Liver (tissue), 9 donors: ENCODE results near the gene ALDOA. TPM values are rescaled to one million over a fixed set of nuclear protein-coding genes. Genes with fewer than 3 reads are reported as not detected.

Experiments used
- DNase-seq: peaks from one replicate; pipeline ENCODE4 v3.0.0-alpha.2; 2017; ENCODE audit warnings: low spot score
- H3K27ac ChIP-seq, 2 donors: one replicate each; pipeline ENCODE4 v1.7.0; 2013; ENCODE audit warnings: inconsistent platforms in 2 of 2, low read length in 2 of 2, control low read depth in 1 of 2, low read depth in 1 of 2, mild to moderate bottlenecking in 1 of 2
- H3K27me3 ChIP-seq, 4 donors: one replicate each; pipeline versions ENCODE4 v1.6.1 to v1.7.0; 2013; ENCODE audit warnings: low read length in 3 of 4, inconsistent platforms in 1 of 4, mild to moderate bottlenecking in 1 of 4, moderate library complexity in 1 of 4; ENCODE audit not compliant: control insufficient read depth in 4 of 4, insufficient read depth in 4 of 4
- H3K36me3 ChIP-seq, 4 donors: one replicate each; pipeline versions ENCODE4 v1.6.1 to v1.7.0; 2013; ENCODE audit warnings: low read length in 3 of 4, mild to moderate bottlenecking in 3 of 4, low read depth in 1 of 4, moderate library complexity in 1 of 4; ENCODE audit not compliant: control insufficient read depth in 4 of 4, insufficient read depth in 3 of 4
- H3K4me1 ChIP-seq, 4 donors: one replicate each; pipeline versions ENCODE4 v1.6.1 to v1.7.0; 2013; ENCODE audit warnings: low read length in 3 of 4, mild to moderate bottlenecking in 3 of 4, moderate library complexity in 1 of 4; ENCODE audit not compliant: control insufficient read depth in 4 of 4, insufficient read depth in 4 of 4
- H3K4me3 ChIP-seq, 3 donors: one replicate each; pipeline versions ENCODE4 v1.6.1 to v1.7.0; 2013; ENCODE audit warnings: low read length in 3 of 3, control low read depth in 1 of 3, low read depth in 1 of 3, mild to moderate bottlenecking in 1 of 3
- H3K9ac ChIP-seq, 2 donors: one replicate each; pipeline ENCODE4 v1.7.0; 2013; ENCODE audit warnings: low read length in 2 of 2, mild to moderate bottlenecking in 2 of 2, moderate library complexity in 2 of 2, control low read depth in 1 of 2, low read depth in 1 of 2
- H3K9me3 ChIP-seq, 4 donors: one replicate each; pipeline versions ENCODE4 v1.6.1 to v1.7.0; 2013; ENCODE audit warnings: low read length in 3 of 4; ENCODE audit not compliant: control insufficient read depth in 4 of 4
- EGR1 ChIP-seq, 2 donors: IDR thresholded peaks; 2 replicates each; pipeline ENCODE4 v1.6.1; 2016 to 2018; ENCODE audit warnings: antibody characterized with exemption in 2 of 2, low read depth in 2 of 2
- FOXA1 ChIP-seq: IDR thresholded peaks from 2 replicates; pipeline ENCODE4 v1.6.1; 2016; ENCODE audit warnings: antibody characterized with exemption
- FOXA2 ChIP-seq: IDR thresholded peaks from 2 replicates; pipeline ENCODE4 v1.6.1; 2016; ENCODE audit warnings: antibody characterized with exemption
- GABPA ChIP-seq, 2 donors: IDR thresholded peaks in 1 of 2; conservative IDR thresholded peaks in 1 of 2; 2 replicates each; pipeline ENCODE4 v1.6.1; 2016; ENCODE audit warnings: antibody characterized with exemption in 2 of 2, mild to moderate bottlenecking in 1 of 2, moderate library complexity in 1 of 2
- HNF4A ChIP-seq, 2 donors: conservative IDR thresholded peaks; 2 replicates each; pipeline ENCODE4 v1.6.1; 2016; ENCODE audit warnings: antibody characterized with exemption in 2 of 2, mild to moderate bottlenecking in 2 of 2
- HNF4G ChIP-seq: IDR thresholded peaks from 2 replicates; pipeline ENCODE4 v1.6.1; 2016; ENCODE audit warnings: antibody characterized with exemption
- JUND ChIP-seq, 2 donors: IDR thresholded peaks; 2 replicates each; pipeline ENCODE4 v1.6.1; 2016; ENCODE audit warnings: antibody characterized with exemption in 2 of 2
- NR2F2 ChIP-seq: IDR thresholded peaks from 2 replicates; pipeline ENCODE4 v1.6.1; 2016; ENCODE audit warnings: antibody characterized with exemption
- REST ChIP-seq: IDR thresholded peaks from 2 replicates; pipeline ENCODE4 v1.6.1; 2016; ENCODE audit warnings: antibody characterized with exemption, mild to moderate bottlenecking
- RXRA ChIP-seq, 2 donors: IDR thresholded peaks; 2 replicates each; pipeline ENCODE4 v1.6.1; 2017 to 2018; ENCODE audit warnings: antibody characterized with exemption in 2 of 2, mild to moderate bottlenecking in 1 of 2
- SP1 ChIP-seq: IDR thresholded peaks from 2 replicates; pipeline ENCODE4 v1.6.1; 2018; ENCODE audit warnings: antibody characterized with exemption, mild to moderate bottlenecking
- TAF1 ChIP-seq: conservative IDR thresholded peaks from 2 replicates; pipeline ENCODE4 v1.6.1; 2016; ENCODE audit warnings: antibody characterized with exemption, mild to moderate bottlenecking
- YY1 ChIP-seq: IDR thresholded peaks from 2 replicates; pipeline ENCODE4 v1.6.1; 2016; ENCODE audit warnings: antibody characterized with exemption, mild to moderate bottlenecking
- WGBS: extraction: QIAGEN DNeasy Blood & Tissue Kit; methylation state at CpG from one replicate; pipeline ENCODE4 v1.1.7; 2013; 5-methylcytosine and 5-hydroxymethylcytosine counted together
- polyA plus RNA-seq, 2 donors: library from polyadenylated mRNA; stranded (reverse) in 1 of 2; unstranded in 1 of 2; fragments of 200-250 nt in 1 of 2; fragments of >200 nt in 1 of 2; fragmentation: Nextera tagmentation in 1 of 2; extraction: Ambion mirVana in 1 of 2; gene quantifications; one replicate each; pipeline versions ENCODE4 v1.2.1 to v1.2.3, GENCODE V29; 2013 to 2015
- total RNA-seq, 2 donors: library from RNA; depleted of rRNA; stranded (reverse); fragments of >200 nt; gene quantifications; one replicate each; pipeline ENCODE4 v1.2.3, GENCODE V29; 2014
- TF ChIP-seq, protein P1 (sequence below): fragments of 150-350 bp; IDR thresholded peaks from 2 replicates; pipeline ENCODE4 v1.5.1; 2017; ENCODE audit warnings: improper control_type of control experiment, low read depth, low read length; ENCODE audit not compliant: missing input control
- TF ChIP-seq, protein P2 (sequence below): IDR thresholded peaks from 2 replicates; pipeline ENCODE4 v1.6.1; 2016; ENCODE audit warnings: antibody characterized with exemption
- donor health status: healthy.
- donor health status: healthy.
- donor health status: healthy.
- donor health status: healthy.
- donor health status: healthy.

Gene ALDOA
- total and polyA plus RNA-seq, 4 donors: 96.8 to 251 (median 121) TPM

GRCh38 chr16:30027588-30028437, 37.7 kb upstream of the ALDOA start:
- H3K36me3 ChIP-seq: no peaks in the 10 kb centered on the region
- H3K4me3 ChIP-seq: no peak overlapping the region
- TF ChIP-seq SP1: no peak
- no peak for TF ChIP-seq HNF4A (conservative IDR thresholded peaks at IDR 0.05)
- TF ChIP-seq, protein P1, sequence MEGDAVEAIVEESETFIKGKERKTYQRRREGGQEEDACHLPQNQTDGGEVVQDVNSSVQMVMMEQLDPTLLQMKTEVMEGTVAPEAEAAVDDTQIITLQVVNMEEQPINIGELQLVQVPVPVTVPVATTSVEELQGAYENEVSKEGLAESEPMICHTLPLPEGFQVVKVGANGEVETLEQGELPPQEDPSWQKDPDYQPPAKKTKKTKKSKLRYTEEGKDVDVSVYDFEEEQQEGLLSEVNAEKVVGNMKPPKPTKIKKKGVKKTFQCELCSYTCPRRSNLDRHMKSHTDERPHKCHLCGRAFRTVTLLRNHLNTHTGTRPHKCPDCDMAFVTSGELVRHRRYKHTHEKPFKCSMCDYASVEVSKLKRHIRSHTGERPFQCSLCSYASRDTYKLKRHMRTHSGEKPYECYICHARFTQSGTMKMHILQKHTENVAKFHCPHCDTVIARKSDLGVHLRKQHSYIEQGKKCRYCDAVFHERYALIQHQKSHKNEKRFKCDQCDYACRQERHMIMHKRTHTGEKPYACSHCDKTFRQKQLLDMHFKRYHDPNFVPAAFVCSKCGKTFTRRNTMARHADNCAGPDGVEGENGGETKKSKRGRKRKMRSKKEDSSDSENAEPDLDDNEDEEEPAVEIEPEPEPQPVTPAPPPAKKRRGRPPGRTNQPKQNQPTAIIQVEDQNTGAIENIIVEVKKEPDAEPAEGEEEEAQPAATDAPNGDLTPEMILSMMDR: no peak
- no peak for TF ChIP-seq EGR1 (IDR thresholded peaks at IDR 0.05; ENCODE audit: low read depth in 2 of 2)
- TF ChIP-seq YY1: no peak
- TF ChIP-seq, protein P2, sequence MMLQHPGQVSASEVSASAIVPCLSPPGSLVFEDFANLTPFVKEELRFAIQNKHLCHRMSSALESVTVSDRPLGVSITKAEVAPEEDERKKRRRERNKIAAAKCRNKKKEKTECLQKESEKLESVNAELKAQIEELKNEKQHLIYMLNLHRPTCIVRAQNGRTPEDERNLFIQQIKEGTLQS: no peak
- H3K27ac ChIP-seq: no peak overlapping the region
- DNase-seq: no peak
- no peaks in the 10 kb centered on the region for H3K9me3 ChIP-seq
- H3K9ac ChIP-seq: no peak overlapping the region
- H3K4me1 ChIP-seq: no peaks in the 10 kb centered on the region
- peaks cover 0 to 2% (median under 1%) of the 10 kb centered on the region in 4 donors for H3K27me3 ChIP-seq
- WGBS: 52% methylated on average over 13 of the region's 13 CpGs

DNA sequence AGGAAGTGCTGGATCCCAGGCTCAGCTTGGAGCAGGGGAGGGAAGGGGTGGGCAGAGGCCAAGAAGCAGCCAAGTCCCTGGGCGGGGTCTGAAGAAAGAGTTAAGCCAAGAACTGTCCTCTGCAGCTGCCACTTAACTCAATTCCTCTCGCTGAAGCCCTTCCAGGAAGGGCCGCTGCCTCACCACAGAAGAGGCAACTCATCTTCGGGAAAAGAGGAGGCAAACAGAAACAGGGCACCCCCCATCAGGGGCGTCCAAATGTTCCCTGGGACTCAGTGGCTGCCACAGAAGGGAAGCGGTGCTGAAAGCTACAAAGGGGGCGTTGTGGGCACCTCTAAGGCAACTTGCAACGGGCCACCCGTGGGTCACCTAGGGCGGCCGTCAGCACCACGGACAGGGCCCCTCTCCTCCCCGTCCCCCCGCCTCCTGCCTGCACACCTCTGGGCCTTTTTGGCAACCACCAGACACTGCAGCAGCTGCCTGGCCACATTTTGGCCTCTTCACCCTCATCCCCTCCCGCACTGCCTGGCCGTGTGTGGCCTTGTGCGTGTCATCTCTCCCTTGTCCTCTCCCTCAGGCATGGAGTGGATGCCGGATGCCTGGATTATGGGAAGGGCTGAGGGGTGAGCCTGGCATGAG, 37.0 kb upstream of the ALDOA start:
- H3K27ac ChIP-seq: no peak overlapping the region
- H3K4me1 ChIP-seq: no peaks in the 10 kb centered on the region
- no peaks in the 10 kb centered on the region for H3K9me3 ChIP-seq
- H3K36me3 ChIP-seq: no peaks in the 10 kb centered on the region
- TF ChIP-seq FOXA1: no peak
- TF ChIP-seq REST: peak; percentile 95
- DNase-seq: no peak
- peaks cover 0 to 3% (median under 1%) of the 10 kb centered on the region in 4 donors for H3K27me3 ChIP-seq
- H3K9ac ChIP-seq: no peak overlapping the region
- no peak overlapping the region for H3K4me3 ChIP-seq
- WGBS: 19% methylated on average over 18 of the region's 18 CpGs

DNA sequence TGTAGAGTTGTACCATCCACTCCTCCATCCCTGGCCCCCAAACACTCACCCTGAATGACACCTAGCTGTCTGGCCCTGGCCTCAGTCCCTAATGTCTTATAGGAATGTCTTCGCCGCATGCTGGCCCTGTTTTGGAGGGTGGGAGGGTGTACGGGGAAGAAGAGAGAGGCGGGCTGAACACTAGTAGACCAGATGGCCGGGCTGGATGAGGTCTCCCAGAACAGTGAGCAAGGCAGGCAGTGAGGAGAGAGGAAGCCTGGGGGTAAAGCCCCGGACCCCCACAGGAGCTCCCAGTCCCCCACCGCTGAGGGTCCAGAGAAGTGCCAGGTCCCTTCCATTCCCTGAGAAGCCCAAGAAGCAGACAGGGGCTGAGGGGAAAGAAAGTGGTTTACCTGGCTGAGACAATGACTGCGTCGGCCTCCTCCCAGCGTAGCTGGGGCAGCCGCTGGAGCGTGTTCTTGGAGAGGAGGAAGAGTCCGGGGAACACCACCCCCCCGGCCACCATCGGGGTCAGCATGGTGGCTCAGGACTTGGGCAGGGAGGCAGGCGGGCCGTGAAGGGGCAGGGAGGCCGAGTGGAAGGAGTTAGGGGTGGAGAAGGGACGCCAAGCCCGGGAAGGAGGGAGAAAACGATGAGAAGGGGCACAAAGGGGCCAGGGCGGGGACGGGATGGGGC, 35.4 kb upstream of the ALDOA start:
- Histone ChIP-seq H3K36me3 (no peaks in the 10 kb centered on the region), H3K4me3 (no peak overlapping the region), H3K27me3 (peaks cover 0 to 3% (median under 1%) of the 10 kb centered on the region in 4 donors), H3K4me1 (no peaks in the 10 kb centered on the region), H3K9me3 (no peaks in the 10 kb centered on the region), H3K9ac (no peak overlapping the region), H3K27ac (no peak overlapping the region)
- WGBS: 33% methylated on average over 23 of the region's 23 CpGs
- no peak for DNase-seq
- TF ChIP-seq REST (no peak), SP1 (no peak), TAF1 (no peak), JUND (IDR thresholded peaks at IDR 0.05) (no peak), HNF4G (no peak), YY1 (no peak), GABPA (IDR thresholded peaks at IDR 0.05 in 1 of 2, conservative IDR thresholded peaks at IDR 0.05 in 1 of 2) (no peak), FOXA2 (no peak), NR2F2 (no peak), HNF4A (conservative IDR thresholded peaks at IDR 0.05) (no peak), RXRA (IDR thresholded peaks at IDR 0.05) (no peak), FOXA1 (no peak)
